ENCODE measurements around the gene SSRP1.

- no peak for TF ChIP-seq GATA3 (IDR thresholded peaks at IDR 0.05; ENCODE audit: low read depth, low read length)
- no peak for TF ChIP-seq GATA2 (IDR thresholded peaks at IDR 0.05; ENCODE audit: low read depth, low read length)
Measured at GRCh38 chr11:57342702-57343101, 7.0 kb upstream of the SSRP1 start.
